ENCODE data around the gene LRMDA.

GRCh38 chr10:75528392-75528791 lies 97.0 kb downstream of the LRMDA start:
- no peak for TF ChIP-seq EZH2 (IDR thresholded peaks at IDR 0.05; ENCODE audit: low read length, unreplicated experiment)
- TF ChIP-seq, protein P1, sequence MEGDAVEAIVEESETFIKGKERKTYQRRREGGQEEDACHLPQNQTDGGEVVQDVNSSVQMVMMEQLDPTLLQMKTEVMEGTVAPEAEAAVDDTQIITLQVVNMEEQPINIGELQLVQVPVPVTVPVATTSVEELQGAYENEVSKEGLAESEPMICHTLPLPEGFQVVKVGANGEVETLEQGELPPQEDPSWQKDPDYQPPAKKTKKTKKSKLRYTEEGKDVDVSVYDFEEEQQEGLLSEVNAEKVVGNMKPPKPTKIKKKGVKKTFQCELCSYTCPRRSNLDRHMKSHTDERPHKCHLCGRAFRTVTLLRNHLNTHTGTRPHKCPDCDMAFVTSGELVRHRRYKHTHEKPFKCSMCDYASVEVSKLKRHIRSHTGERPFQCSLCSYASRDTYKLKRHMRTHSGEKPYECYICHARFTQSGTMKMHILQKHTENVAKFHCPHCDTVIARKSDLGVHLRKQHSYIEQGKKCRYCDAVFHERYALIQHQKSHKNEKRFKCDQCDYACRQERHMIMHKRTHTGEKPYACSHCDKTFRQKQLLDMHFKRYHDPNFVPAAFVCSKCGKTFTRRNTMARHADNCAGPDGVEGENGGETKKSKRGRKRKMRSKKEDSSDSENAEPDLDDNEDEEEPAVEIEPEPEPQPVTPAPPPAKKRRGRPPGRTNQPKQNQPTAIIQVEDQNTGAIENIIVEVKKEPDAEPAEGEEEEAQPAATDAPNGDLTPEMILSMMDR (conservative IDR thresholded peaks at IDR 0.05; ENCODE audit: low read depth, low read length) = no peak
